HG02840 (cell line): ENCODE measurements around the gene TSPAN18.

ENCODE experiments used
- ATAC-seq: cut with Tn5 transposase; IDR thresholded peaks from one replicate; pipeline ENCODE4 v1.9.1; 2021; ENCODE audit warnings: mild to moderate bottlenecking, moderate library complexity, moderate number of reproducible peaks; ENCODE audit not compliant: unreplicated experiment, low FRiP score

The TSPAN18 gene

GRCh38 chr11:44858796-44859527 is 132.2 kb downstream of the TSPAN18 start:
- ATAC-seq = no peak

GRCh38 chr11:44859528-44859925 is 132.8 kb downstream of the TSPAN18 start:
- no peak for ATAC-seq

- ATAC-seq = no peak
These were observed 133.6 kb downstream of the TSPAN18 start for GRCh38 chr11:44860346-44860745.

GRCh38 chr11:44861849-44862557 is 135.2 kb downstream of the TSPAN18 start:
- ATAC-seq = peak; percentile 98

- no peak for ATAC-seq
These were observed 135.9 kb downstream of the TSPAN18 start for GRCh38 chr11:44862558-44863101.

- no peak for ATAC-seq
These were observed 136.5 kb downstream of the TSPAN18 start for GRCh38 chr11:44863231-44863630.

- no peak for ATAC-seq
These were observed 139.1 kb downstream of the TSPAN18 start for GRCh38 chr11:44865866-44866272.

- no peak for ATAC-seq
These were observed 139.5 kb downstream of the TSPAN18 start for GRCh38 chr11:44866286-44866685.

GRCh38 chr11:44868021-44868420 is 141.3 kb downstream of the TSPAN18 start:
- ATAC-seq = no peak

- no peak for ATAC-seq
These were observed 142.0 kb downstream of the TSPAN18 start for GRCh38 chr11:44868455-44869421.

GRCh38 chr11:44870181-44870580 is 143.4 kb downstream of the TSPAN18 start:
- no peak for ATAC-seq

GRCh38 chr11:44870615-44871176 is 143.9 kb downstream of the TSPAN18 start:
- ATAC-seq = no peak

- peak; percentile 84 for ATAC-seq
These were observed 144.9 kb downstream of the TSPAN18 start for GRCh38 chr11:44871682-44872081.

GRCh38 chr11:44872556-44872955 is 145.8 kb downstream of the TSPAN18 start:
- no peak for ATAC-seq

- no peak for ATAC-seq
These were observed 146.8 kb downstream of the TSPAN18 start for GRCh38 chr11:44873537-44873936.

GRCh38 chr11:44874284-44874683 is 147.5 kb downstream of the TSPAN18 start:
- ATAC-seq = no peak

- ATAC-seq = no peak
These were observed 148.3 kb downstream of the TSPAN18 start for GRCh38 chr11:44875037-44875436.

- no peak for ATAC-seq
These were observed 149.5 kb downstream of the TSPAN18 start for GRCh38 chr11:44876194-44876723.

GRCh38 chr11:44876906-44877305 is 150.1 kb downstream of the TSPAN18 start:
- no peak for ATAC-seq
